GM12878 (cell line): ENCODE data around the gene RSAD2. TPM values are rescaled to one million over a fixed set of nuclear protein-coding genes. Genes with fewer than 3 reads are reported as not detected.

ENCODE experiments used
- BCLAF1 ChIP-seq: fragments of 450-650 bp; IDR thresholded peaks from 2 replicates; pipeline ENCODE4 v1.6.1; 2017; ENCODE audit warnings: antibody characterized with exemption, mild to moderate bottlenecking, moderate library complexity
- CREB1 ChIP-seq: IDR thresholded peaks from 2 replicates; pipeline ENCODE4 v1.6.1; 2012; ENCODE audit warnings: low read depth, mild to moderate bottlenecking, inconsistent platforms
- DPF2 ChIP-seq: fragments of 450-650 bp; IDR thresholded peaks from 2 replicates; pipeline ENCODE4 v1.6.1; 2017; ENCODE audit warnings: mild to moderate bottlenecking
- E2F4 ChIP-seq: IDR thresholded peaks from 2 replicates; pipeline ENCODE4 v1.6.1; 2012; ENCODE audit warnings: low read depth, low read length, improper control_type of control experiment
- EGR1 ChIP-seq, 2 experiments: IDR thresholded peaks; 1 replicate in 1 of 2; 2 replicates in 1 of 2; pipeline ENCODE4 v1.6.1; 2011 to 2012; ENCODE audit warnings: low read depth in 2 of 2, low read length in 2 of 2, borderline replicate concordance in 1 of 2, mild to moderate bottlenecking in 1 of 2, moderate library complexity in 1 of 2
- HSF1 ChIP-seq: fragments of 150-350 bp; IDR thresholded peaks from 2 replicates; pipeline ENCODE4 v1.6.1; 2014; ENCODE audit warnings: mild to moderate bottlenecking, low read depth, low read length
- IKZF2 ChIP-seq, 2 experiments: fragments of 450-650 bp; IDR thresholded peaks; 2 replicates each; pipeline ENCODE4 v1.6.1; 2017; ENCODE audit warnings: mild to moderate bottlenecking in 2 of 2, moderate library complexity in 2 of 2
- JUNB ChIP-seq: IDR thresholded peaks from 2 replicates; pipeline ENCODE4 v1.6.1; 2016; ENCODE audit warnings: antibody characterized with exemption, mild to moderate bottlenecking
- KDM1A ChIP-seq: fragments of 200-600 bp; sonication (generic); IDR thresholded peaks from 2 replicates; pipeline ENCODE4 v1.6.1; 2016; ENCODE audit warnings: borderline replicate concordance
- MLLT1 ChIP-seq: fragments of 450-650 bp; IDR thresholded peaks from 2 replicates; pipeline ENCODE4 v1.6.1; 2016; ENCODE audit warnings: mild to moderate bottlenecking
- NFYB ChIP-seq: IDR thresholded peaks from 2 replicates; pipeline ENCODE4 v1.6.1; 2011; ENCODE audit warnings: low read depth, mild to moderate bottlenecking, low read length, improper control_type of control experiment, moderate library complexity; ENCODE audit not compliant: insufficient read depth
- RAD21 ChIP-seq: IDR thresholded peaks from 2 replicates; pipeline ENCODE4 v1.6.1; 2011; ENCODE audit warnings: mild to moderate bottlenecking, low read depth, low read length, moderate library complexity; ENCODE audit not compliant: insufficient read depth
- SKIL ChIP-seq: fragments of 450-650 bp; IDR thresholded peaks from 2 replicates; pipeline ENCODE4 v1.6.1; 2017; ENCODE audit warnings: mild to moderate bottlenecking, low read depth, inconsistent platforms; ENCODE audit not compliant: poor library complexity, severe bottlenecking
- WRNIP1 ChIP-seq: IDR thresholded peaks from 2 replicates; pipeline ENCODE4 v1.6.1; 2011; ENCODE audit warnings: low read depth, low read length, improper control_type of control experiment, borderline replicate concordance
- polyA plus RNA-seq, 11 experiments: library from polyadenylated mRNA; depleted of rRNA in 4 of 11; unstranded in 6 of 11; stranded (reverse) in 5 of 11; fragments of >200 nt; fragmentation: Nextera tagmentation in 4 of 11; fragmentation: Illumina TruSeq in 1 of 11; extraction: Ambion mirVana in 4 of 11; extraction: Trizol in 1 of 11; gene quantifications; 1 replicate in 1 of 11; 2 replicates in 10 of 11; pipeline versions ENCODE4 v1.2.1 to v1.2.3, GENCODE V29; 2011 to 2016; ENCODE audit warnings: inconsistent platforms in 2 of 11, missing spikeins in 2 of 11, low read depth in 1 of 11
- total RNA-seq, 4 experiments: library from RNA; depleted of rRNA in 3 of 4; stranded (reverse); fragments of >200 nt in 3 of 4; fragmentation: Illumina TruSeq in 1 of 4; extraction: Trizol in 1 of 4; gene quantifications; 2 replicates each; pipeline versions ENCODE4 v1.2.1 to v1.2.3, GENCODE V29; 2013 to 2021

The RSAD2 gene
- total and polyA plus RNA-seq, 10 of the 15 experiments (the other 5 are each of a cell fraction or from before 2014, with no cell fraction given) = 0.24 to 0.90 (median 0.69) TPM

GRCh38 chr2:6865346-6866274 is 12.0 kb upstream of the RSAD2 start, which contains the start of gene CMPK2 (continued):
- TF ChIP-seq SKIL (no peak), NFYB (no peak), CREB1 (no peak), MLLT1 (no peak), IKZF2 (IDR thresholded peaks at IDR 0.05) (peak; percentile 50 to 52), KDM1A (no peak), BCLAF1 (no peak), E2F4 (peak; percentile 29; the same call in 1 of the 2 replicates), WRNIP1 (no peak), JUNB (no peak), EGR1 (IDR thresholded peaks at IDR 0.05; ENCODE audit: borderline replicate concordance in 1 of 2, low read depth in 2 of 2, low read length in 2 of 2) (no peak; a peak in 2 of 3 replicates), RAD21 (no peak), DPF2 (peak; percentile 70; the same call in 1 of the 2 replicates), HSF1 (no peak)
